Measurements from ENCODE around the gene SPOCK1.

GRCh38 chr5:137214446-137215189, 284.5 kb downstream of the SPOCK1 start:
- TF ChIP-seq CTCF (IDR thresholded peaks at IDR 0.05; ENCODE audit: low read depth, low read length) (no peak), MAX (IDR thresholded peaks at IDR 0.05; ENCODE audit: low read depth, low read length) (no peak)
